GM18870 (cell line): Measurements from ENCODE around the gene TTLL13.
"Not testable (repeated sequence)": the region's sequence is repeated elsewhere in the genome, so short reads cannot be mapped to it uniquely, and the experiment has no call there.

ENCODE experiments used
- ATAC-seq: cut with Tn5 transposase; IDR thresholded peaks from one replicate; pipeline ENCODE4 v1.9.1; 2021; ENCODE audit warnings: moderate library complexity; ENCODE audit not compliant: unreplicated experiment

TTLL13 gene

DNA sequence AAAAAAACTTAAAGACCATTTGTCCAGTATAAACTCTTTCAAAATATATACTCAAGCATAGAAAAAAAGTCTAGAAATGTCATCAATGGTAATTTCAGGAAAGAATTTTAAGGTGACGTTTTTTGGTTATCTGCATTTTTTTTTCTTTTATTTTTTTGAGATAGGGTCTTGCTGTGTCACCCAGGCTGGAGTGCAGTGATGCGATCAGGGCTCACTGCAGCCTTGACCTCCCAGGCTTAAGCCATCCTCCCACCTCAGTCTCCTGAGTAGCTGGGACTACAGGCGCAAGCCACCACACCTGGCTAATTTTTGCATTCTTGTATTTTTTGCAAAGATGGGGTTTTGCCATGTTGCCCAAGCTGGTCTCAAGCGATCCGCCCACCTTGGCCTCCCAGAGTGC, 31.4 kb downstream of the TTLL13 start:
- ATAC-seq, result not testable (repeated sequence)

DNA sequence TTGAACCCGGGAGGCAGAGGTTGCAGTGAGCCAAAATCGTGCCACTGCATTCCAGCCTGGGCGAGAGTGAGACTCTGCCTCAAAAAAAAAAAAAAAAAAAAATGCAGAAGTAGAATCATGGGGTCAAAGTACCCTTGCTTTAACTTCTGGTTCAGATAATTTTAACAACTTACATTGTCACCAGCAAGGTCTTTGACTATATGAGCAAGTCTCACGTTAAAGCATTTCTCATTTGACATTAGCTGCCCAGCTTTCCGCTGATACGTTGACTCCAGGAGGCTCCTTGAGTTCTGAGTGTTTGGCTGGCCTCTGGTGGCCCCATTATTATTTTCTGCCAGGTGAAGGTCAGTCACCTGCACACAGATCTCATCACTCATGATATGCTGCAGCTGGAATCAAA, 32.3 kb downstream of the TTLL13 start:
- not testable (repeated sequence) for ATAC-seq

GRCh38 chr15:90286678-90287077, 37.3 kb downstream of the TTLL13 start:
- ATAC-seq, result no peak

GRCh38 chr15:90287101-90287500, 37.7 kb downstream of the TTLL13 start:
- ATAC-seq, result no peak

DNA sequence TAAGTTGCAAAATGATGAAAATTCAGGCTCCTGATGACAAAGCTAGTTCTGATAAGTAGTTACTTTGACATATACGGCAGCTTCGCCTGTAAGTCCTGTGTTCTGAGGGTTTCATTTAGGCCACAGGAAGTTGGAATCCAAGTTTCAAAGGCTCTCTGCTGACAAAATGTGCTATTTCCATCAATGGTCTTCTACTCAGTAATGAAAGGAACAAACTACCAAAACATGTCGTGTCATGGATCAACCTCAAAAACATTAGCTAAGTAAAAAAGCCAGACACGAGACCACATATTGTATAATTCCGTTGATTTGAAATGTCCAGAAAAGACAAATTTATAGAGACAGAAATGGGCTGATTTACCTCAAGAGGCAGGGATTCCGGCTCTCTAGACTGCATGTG, 38.6 kb downstream of the TTLL13 start:
- no peak for ATAC-seq

GRCh38 chr15:90291679-90292356, 42.5 kb downstream of the TTLL13 start:
- no peak for ATAC-seq

DNA sequence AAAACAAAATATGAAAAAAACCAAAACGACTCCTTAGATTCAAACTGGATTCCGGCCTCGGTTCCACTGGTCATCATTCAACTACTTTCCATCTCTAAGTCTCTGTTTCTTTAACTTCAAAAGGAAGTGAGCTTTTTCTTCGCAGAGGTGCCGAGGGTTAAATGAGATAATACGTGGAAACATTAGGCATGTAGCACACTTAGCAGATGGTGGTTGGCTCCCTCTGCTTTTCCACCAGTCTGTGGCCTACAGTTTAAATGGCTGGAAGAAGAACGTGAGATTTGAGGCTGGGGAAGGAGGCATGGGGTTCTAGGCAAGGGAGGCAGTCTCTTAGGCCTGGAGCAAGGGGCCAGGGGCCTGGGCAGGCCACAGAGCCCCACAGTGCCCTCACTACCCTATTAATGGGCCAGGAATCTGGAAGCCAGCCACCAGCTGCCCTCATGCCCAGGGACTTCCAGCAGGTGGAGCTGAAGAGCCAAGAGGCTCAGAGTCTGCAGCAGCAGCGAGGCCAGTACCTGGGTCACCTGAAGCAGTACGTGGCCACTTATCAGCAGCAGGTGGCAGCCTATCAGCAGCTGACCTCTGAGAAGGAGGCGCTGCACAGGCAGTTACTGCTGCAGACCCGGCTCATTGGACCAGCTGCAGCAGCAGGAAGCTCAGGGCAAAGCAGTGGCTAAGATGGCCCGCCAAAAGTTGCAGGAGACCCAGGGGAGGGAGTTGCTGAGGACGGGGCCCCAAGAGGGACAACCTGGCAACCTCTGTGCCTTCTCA, 43.9 kb downstream of the TTLL13 start:
- ATAC-seq, result not testable (repeated sequence)

DNA sequence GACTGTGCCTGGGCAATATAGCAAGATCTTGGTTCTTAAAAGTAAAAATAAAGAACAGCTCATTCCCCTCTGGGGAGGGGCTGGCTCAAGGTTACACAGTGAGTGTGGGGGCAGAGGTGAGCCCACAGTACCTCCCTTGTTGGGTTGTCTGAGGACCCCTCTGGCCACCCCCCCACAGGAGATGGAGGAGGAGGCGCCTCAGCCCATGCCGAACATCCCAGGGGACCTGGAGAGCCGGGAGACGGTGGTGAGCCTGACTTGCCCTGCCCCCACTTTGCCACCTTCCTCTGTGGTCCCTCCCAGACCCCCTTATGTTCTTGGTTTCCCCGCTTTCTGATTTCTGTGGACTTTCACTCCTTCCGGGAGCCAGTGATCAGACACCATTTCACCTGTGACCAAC, 44.8 kb downstream of the TTLL13 start:
- ATAC-seq, result no peak

GRCh38 chr15:90294601-90295269, 45.4 kb downstream of the TTLL13 start:
- no peak for ATAC-seq

GRCh38 chr15:90295270-90295648, 45.9 kb downstream of the TTLL13 start:
- ATAC-seq, result no peak

- not testable (repeated sequence) for ATAC-seq
These were observed 47.0 kb downstream of the TTLL13 start for GRCh38 chr15:90296316-90296884.

DNA sequence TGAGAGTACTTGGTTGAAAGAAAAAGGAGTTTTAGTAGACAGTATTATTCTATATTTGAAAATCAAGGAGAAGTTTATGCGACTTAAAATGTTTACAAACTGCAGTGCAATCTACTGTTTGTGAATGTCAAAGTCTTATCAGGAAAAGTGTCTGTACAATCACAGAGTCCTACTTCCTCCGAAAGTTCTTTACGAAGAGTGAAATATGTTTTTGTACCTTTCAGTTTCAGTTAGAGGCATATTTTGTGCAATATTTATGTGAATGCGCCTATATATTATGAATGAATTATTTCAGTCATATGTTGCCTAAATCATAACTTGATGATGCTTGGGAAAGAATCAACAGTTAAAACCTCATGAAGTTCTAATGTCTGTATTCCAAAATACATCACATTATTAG, 47.7 kb downstream of the TTLL13 start:
- ATAC-seq, result no peak

DNA sequence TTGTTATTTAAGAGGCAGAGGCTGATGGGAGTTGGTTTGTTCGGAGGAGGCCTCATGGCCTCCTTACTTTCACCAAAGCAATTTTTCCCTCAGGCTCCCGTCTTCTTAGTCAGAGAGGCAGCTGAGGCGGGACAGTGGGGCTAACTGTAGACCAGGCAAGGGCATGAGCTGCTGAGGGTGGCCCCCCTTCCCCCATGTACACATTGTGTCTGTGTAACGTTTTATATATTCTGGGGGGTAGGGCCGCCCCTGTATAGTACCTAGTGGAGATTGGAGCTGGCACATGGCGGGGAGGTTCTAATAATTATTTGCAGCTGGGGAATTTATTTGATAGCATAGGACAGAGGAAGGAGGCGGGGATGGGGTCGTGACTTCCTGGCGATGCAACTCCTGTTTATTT, 51.2 kb downstream of the TTLL13 start:
- ATAC-seq, result no peak

GRCh38 chr15:90300988-90301706, 51.8 kb downstream of the TTLL13 start:
- no peak for ATAC-seq

DNA sequence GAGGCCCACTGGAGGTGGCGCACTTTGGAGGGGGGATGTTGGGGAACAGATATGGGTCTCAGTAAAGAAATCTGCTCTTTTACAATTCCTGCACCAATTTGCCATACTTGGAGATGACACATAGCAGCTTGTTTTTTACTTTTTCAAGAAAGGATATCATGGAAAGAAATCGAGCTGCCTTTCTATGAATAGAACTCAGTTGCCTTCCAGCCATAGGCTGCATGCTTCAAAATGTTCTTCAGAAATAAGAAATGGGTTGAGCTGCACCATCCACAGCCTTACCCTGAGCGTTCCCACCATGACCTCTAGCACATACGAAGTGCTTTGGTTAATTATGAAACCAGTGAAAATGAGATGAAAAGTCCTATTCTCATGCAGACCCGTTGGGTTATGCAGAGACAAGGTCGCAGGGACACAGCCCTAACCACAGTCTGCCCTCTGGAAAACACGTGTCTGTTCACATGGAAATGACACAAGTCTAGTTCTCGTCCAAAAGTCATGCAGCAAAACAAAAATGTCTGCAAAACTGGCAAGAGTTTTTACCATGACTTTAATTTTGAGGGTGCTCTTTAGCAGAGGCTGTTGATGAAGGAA, 52.4 kb downstream of the TTLL13 start:
- no peak for ATAC-seq

GRCh38 chr15:90305355-90305754, 56.0 kb downstream of the TTLL13 start:
- not testable (repeated sequence) for ATAC-seq

DNA sequence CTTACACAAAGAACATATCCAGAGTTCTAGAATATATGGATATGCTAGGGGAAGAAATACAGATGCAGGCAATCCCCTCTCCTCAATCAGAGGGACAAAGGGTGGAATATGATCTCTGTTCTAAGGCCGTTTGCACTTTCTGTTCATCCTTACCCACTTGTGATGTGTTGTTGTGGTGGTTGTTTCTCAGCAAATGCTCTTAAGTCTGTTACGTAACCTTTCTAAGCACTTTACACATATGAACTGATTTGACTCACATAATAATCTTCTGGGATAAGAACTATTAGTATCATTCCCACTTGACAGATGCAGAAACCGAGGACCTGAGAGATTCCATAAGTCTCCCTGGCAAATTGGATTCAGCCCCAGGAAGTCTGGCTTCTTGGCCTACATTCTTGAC, 56.6 kb downstream of the TTLL13 start:
- no peak for ATAC-seq

DNA sequence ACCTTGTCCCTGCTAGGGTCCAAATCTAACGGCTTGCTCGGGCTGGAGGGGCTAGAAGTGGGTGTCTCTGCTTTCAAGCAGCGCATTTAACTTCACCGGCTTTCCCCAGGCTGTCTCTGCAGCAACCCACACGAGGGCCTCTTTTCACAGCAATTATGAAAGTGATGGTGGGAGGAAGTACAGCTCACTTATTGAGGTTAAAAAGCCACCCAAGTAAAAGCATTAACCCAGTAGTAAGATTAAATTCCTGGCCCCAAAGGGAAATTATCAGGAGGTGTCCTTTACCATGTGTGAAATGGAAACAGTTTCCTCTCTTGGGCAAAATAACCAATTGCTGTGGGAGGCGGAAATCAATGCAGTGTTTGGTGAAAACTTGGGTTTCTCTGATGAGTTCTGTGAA, 57.2 kb downstream of the TTLL13 start:
- ATAC-seq, result no peak

DNA sequence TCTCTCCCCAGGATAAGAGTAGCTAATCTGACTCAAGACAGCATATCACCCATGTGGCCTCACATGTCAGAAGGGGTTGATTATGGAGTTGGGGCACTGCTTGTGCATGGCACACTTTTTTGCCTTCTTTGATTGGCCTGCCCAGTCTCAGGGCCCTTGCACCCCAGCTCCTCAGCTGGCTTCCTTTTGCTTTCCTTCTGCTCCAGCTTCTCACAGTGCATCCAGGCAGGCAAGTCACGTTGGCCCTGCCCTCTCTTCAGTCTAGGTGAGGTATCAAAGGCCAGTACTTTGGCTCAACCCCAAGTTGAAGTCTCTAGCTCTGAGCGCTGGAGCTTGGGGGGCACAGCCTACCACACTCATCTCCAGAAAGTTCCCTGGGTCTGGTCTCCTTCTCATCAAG, 58.3 kb downstream of the TTLL13 start:
- no peak for ATAC-seq

- ATAC-seq, result no peak
These were observed 59.7 kb downstream of the TTLL13 start for GRCh38 chr15:90309020-90309419.
